Astrocyte of the spinal cord (primary cell): ENCODE data around the gene JPH2.
A peak's percentile ranks its signal among the peaks of the same experiment; 100 is the strongest.

Experiments
- DNase-seq: peaks from one replicate; pipeline ENCODE4 v3.0.0; 2011; ENCODE audit warnings: low read depth, low spot score
- H3K4me3 ChIP-seq: 2 replicates; pipeline ENCODE4 v1.5.1; 2011; ENCODE audit warnings: low read depth, mild to moderate bottlenecking, low read length, moderate library complexity
- in situ Hi-C: cut with HindIII; loops from 2 replicates; pipeline ENCODE4 v1.10.0; 2017; ENCODE audit warnings: low sequenced_read_pairs
- TF ChIP-seq, protein P1 (sequence below): IDR thresholded peaks from 2 replicates; pipeline ENCODE4 v1.5.1; 2012; ENCODE audit warnings: low read depth, mild to moderate bottlenecking, low read length, inconsistent platforms

JPH2 gene

DNA sequence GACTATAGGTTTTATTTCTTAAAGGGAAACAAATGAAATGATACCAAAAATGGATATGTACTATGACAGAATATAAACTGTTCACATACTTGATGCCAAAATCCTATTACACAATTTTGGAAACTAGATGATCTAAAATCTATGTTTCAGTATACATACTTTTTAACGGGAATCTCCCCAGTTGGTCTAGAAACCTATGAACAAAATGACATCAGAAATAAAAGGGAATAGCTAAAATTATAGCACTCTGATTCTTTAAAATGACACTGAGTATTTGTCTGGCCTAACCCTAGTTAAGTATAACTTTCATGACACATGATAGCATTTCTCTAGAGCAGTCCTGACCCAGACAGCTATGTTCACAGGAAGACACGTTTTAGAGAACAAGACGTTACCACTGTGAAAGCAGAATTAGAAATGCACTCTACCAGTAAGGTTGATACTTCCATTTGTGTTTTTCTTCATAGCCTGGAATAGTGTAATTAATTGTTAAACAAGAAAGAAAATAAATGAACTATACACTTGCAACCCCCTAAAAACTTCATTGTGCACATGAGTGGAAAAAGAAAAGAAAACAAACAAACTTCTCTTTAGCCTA is 20.2 kb upstream of the JPH2 start:
- in situ Hi-C loops = no loop called here
- DNase-seq = no peak
- H3K4me3 ChIP-seq = no peak overlapping the region
- TF ChIP-seq, protein P1, sequence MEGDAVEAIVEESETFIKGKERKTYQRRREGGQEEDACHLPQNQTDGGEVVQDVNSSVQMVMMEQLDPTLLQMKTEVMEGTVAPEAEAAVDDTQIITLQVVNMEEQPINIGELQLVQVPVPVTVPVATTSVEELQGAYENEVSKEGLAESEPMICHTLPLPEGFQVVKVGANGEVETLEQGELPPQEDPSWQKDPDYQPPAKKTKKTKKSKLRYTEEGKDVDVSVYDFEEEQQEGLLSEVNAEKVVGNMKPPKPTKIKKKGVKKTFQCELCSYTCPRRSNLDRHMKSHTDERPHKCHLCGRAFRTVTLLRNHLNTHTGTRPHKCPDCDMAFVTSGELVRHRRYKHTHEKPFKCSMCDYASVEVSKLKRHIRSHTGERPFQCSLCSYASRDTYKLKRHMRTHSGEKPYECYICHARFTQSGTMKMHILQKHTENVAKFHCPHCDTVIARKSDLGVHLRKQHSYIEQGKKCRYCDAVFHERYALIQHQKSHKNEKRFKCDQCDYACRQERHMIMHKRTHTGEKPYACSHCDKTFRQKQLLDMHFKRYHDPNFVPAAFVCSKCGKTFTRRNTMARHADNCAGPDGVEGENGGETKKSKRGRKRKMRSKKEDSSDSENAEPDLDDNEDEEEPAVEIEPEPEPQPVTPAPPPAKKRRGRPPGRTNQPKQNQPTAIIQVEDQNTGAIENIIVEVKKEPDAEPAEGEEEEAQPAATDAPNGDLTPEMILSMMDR = no peak

DNA sequence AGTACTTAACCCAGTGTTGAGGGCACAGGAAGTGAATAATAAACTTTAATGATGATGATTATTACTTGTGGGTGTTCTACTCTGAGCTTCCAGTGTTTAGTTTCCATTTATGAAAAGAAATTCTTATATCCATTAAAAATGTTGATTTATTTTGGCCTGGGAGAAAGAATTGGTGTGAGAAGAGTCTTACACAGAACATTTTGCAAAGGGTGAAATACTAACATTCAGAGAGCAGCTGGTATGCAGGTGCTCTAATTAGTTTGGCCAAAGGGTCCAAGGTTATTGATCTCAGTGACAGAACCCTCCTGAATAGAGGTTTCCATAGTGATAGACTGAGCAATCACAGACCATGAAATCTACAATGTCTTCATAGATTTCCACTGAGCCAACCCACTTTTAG is 19.1 kb upstream of the JPH2 start:
- DNase-seq = no peak
- TF ChIP-seq, protein P1 = no peak
- H3K4me3 ChIP-seq = no peak overlapping the region
- in situ Hi-C loops = no loop called here

DNA sequence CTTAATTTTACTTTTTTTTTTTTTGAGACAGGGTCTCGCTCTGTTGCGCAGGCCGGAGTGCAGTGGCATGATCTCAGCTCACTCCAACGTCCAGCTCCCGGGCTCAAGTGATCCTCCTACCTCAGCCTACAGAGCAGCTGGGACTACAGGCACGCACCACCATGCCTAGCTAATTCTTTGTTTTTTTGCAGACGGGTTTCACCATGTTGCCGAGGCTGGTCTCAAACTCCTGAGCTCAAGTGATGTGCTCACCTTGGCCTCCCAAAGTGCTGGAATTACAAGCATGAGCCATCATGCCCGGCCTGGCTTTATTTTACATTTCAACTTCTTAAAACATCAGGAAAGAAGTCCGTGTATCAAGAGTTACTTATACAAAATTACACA is 17.8 kb upstream of the JPH2 start:
- no peak for DNase-seq
- in situ Hi-C loops = no loop called here

DNA sequence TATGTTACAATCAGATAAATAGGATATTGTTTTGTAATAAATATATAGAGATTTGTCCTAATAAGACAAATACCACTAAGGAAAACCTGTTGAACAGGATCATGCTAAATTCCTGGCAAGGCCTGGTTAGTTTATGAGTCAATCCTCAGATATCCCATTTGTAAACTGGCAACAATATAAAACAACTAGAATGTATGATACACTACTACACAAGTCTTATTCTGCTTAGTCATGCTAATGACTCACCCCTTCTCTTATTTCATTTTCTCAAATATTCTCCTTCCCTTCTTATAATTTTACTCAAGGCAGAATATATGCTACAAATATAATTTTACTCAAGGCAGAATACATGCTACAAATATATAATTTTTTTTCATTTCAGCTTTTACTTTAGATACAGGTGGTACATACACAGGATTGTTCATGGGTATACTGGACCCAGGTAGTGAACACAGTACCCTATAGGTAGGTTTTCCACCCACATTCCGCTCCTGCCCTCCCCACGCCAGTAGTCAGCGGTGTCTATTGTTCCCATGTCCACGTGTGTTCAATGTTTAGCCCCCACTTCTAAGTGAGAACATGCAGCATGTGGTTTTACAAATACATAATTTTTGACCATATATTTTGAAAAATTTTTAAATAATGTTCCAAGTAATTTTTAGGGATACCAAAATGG is 17.3 kb upstream of the JPH2 start:
- TF ChIP-seq, protein P1 = no peak
- in situ Hi-C loops = no loop called here
- DNase-seq = peak; percentile 93
- H3K4me3 ChIP-seq = no peak overlapping the region

More for the DNA sequence above, 17.8 kb upstream of the JPH2 start:
- H3K4me3 ChIP-seq = no peak overlapping the region
- TF ChIP-seq, protein P1 = no peak

DNA sequence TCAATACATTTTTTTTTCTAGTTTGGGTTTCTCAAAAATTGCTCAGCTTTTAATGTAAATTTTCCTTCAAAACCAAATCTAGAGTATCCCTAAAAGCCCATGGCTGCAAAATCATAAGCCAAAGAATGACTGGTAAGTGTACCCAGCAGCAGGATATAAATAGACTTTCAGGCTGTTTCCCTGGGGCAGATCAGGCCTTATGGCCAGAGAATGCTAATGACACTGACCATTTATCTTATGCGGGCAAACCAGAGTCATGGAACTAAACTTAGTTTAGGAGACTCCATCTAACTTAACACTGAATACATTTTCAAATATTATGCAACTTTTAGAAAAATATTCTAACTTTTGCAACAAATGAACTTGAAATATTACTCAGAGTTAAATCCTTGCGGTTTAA is 16.2 kb upstream of the JPH2 start:
- in situ Hi-C loops = no loop called here
- no peak overlapping the region for H3K4me3 ChIP-seq
- TF ChIP-seq, protein P1 = no peak
- DNase-seq = no peak

DNA sequence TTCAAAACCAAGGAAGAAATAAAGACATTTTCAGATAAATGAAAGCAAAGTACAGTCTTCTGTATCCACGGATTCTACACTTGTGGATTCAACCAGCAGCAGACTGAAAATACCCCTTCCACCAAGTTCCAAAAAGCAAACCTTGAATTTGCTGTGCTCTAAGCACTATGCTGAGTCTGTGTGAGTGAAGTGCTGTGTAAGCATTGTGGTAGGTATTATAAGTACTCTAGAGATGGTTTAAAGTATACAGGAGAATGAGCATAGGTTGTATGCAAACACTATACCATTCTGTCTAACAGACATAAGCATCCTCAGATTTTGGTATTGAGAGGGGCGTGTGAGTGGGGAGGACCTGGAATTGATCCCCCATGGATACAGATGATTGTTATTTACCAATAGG is 14.0 kb upstream of the JPH2 start:
- TF ChIP-seq, protein P1 = no peak
- no peak for DNase-seq
- no peak overlapping the region for H3K4me3 ChIP-seq
- in situ Hi-C loops = no loop called here
